ENCODE measurements around the gene ANKRD65.

ANKRD65 gene

GRCh38 chr1:1437033-1437903 lies 16.2 kb upstream of the ANKRD65 start:
- no peaks in the 10 kb centered on the region for H4K20me1 ChIP-seq (ENCODE audit: insufficient read depth)
- H3K4me3 ChIP-seq (IDR thresholded peaks at IDR 0.05; ENCODE audit: insufficient read depth, low read depth, low read length) = no peak overlapping the region
- H2AFZ ChIP-seq (ENCODE audit: low read depth) = no peak overlapping the region
- H3K9ac ChIP-seq = no peak overlapping the region
- H3K27me3 ChIP-seq (ENCODE audit: insufficient read depth, low read depth) = peaks cover 55% of the 10 kb centered on the region
- no peak overlapping the region for H3K4me2 ChIP-seq
- TF ChIP-seq, protein P1, sequence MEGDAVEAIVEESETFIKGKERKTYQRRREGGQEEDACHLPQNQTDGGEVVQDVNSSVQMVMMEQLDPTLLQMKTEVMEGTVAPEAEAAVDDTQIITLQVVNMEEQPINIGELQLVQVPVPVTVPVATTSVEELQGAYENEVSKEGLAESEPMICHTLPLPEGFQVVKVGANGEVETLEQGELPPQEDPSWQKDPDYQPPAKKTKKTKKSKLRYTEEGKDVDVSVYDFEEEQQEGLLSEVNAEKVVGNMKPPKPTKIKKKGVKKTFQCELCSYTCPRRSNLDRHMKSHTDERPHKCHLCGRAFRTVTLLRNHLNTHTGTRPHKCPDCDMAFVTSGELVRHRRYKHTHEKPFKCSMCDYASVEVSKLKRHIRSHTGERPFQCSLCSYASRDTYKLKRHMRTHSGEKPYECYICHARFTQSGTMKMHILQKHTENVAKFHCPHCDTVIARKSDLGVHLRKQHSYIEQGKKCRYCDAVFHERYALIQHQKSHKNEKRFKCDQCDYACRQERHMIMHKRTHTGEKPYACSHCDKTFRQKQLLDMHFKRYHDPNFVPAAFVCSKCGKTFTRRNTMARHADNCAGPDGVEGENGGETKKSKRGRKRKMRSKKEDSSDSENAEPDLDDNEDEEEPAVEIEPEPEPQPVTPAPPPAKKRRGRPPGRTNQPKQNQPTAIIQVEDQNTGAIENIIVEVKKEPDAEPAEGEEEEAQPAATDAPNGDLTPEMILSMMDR (conservative IDR thresholded peaks at IDR 0.05; ENCODE audit: low read depth, low read length) = no peak
- H3K4me1 ChIP-seq (ENCODE audit: low read depth, poor library complexity, severe bottlenecking) = no peaks in the 10 kb centered on the region
- H3K79me2 ChIP-seq (ENCODE audit: insufficient read depth, low read depth) = no peaks in the 10 kb centered on the region
- H3K27ac ChIP-seq = no peak overlapping the region
- H3K36me3 ChIP-seq (ENCODE audit: insufficient read depth) = no peaks in the 10 kb centered on the region

DNA sequence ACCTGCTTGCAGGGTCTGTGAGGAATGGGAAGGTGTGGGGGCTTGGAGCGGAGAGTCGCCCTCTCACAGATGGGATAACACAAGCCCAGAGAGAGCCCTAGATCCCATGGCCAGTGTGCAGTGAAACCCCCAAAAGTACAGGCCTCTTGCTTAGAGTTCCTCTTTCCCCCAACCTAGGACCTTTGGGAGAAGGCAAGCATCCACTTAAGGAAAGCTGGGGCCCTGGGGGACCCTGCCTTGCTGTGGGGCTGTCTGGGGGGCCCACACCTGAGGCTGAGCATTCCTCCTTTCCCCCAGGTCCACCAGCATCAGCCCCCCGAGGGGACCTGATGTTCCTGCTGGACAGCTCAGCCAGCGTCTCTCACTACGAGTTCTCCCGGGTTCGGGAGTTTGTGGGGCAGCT lies 15.6 kb upstream of the ANKRD65 start:
- H3K9ac ChIP-seq = no peak overlapping the region
- TF ChIP-seq, protein P1 (conservative IDR thresholded peaks at IDR 0.05; ENCODE audit: low read depth, low read length) = no peak
- no peaks in the 10 kb centered on the region for H4K20me1 ChIP-seq (ENCODE audit: insufficient read depth)
- no peaks in the 10 kb centered on the region for H3K79me2 ChIP-seq (ENCODE audit: insufficient read depth, low read depth)
- no peak overlapping the region for H3K4me3 ChIP-seq (IDR thresholded peaks at IDR 0.05; ENCODE audit: insufficient read depth, low read depth, low read length)
- H3K4me1 ChIP-seq (ENCODE audit: low read depth, poor library complexity, severe bottlenecking) = no peaks in the 10 kb centered on the region
- H3K27me3 ChIP-seq (ENCODE audit: insufficient read depth, low read depth) = peaks cover 53% of the 10 kb centered on the region
- H2AFZ ChIP-seq (ENCODE audit: low read depth) = no peak overlapping the region
- no peak overlapping the region for H3K4me2 ChIP-seq
- H3K27ac ChIP-seq = no peak overlapping the region
- no peaks in the 10 kb centered on the region for H3K36me3 ChIP-seq (ENCODE audit: insufficient read depth)

GRCh38 chr1:1435911-1436629 lies 15.0 kb upstream of the ANKRD65 start:
- no peak overlapping the region for H3K4me3 ChIP-seq (IDR thresholded peaks at IDR 0.05; ENCODE audit: insufficient read depth, low read depth, low read length)
- H3K27ac ChIP-seq = no peak overlapping the region
- no peaks in the 10 kb centered on the region for H3K36me3 ChIP-seq (ENCODE audit: insufficient read depth)
- H3K27me3 ChIP-seq (ENCODE audit: insufficient read depth, low read depth) = peaks cover 57% of the 10 kb centered on the region
- no peak overlapping the region for H3K4me2 ChIP-seq
- H3K4me1 ChIP-seq (ENCODE audit: low read depth, poor library complexity, severe bottlenecking) = no peaks in the 10 kb centered on the region
- TF ChIP-seq, protein P1 (conservative IDR thresholded peaks at IDR 0.05; ENCODE audit: low read depth, low read length) = no peak
- no peaks in the 10 kb centered on the region for H3K79me2 ChIP-seq (ENCODE audit: insufficient read depth, low read depth)
- no peak overlapping the region for H2AFZ ChIP-seq (ENCODE audit: low read depth)
- no peaks in the 10 kb centered on the region for H4K20me1 ChIP-seq (ENCODE audit: insufficient read depth)
- H3K9ac ChIP-seq = no peak overlapping the region

DNA sequence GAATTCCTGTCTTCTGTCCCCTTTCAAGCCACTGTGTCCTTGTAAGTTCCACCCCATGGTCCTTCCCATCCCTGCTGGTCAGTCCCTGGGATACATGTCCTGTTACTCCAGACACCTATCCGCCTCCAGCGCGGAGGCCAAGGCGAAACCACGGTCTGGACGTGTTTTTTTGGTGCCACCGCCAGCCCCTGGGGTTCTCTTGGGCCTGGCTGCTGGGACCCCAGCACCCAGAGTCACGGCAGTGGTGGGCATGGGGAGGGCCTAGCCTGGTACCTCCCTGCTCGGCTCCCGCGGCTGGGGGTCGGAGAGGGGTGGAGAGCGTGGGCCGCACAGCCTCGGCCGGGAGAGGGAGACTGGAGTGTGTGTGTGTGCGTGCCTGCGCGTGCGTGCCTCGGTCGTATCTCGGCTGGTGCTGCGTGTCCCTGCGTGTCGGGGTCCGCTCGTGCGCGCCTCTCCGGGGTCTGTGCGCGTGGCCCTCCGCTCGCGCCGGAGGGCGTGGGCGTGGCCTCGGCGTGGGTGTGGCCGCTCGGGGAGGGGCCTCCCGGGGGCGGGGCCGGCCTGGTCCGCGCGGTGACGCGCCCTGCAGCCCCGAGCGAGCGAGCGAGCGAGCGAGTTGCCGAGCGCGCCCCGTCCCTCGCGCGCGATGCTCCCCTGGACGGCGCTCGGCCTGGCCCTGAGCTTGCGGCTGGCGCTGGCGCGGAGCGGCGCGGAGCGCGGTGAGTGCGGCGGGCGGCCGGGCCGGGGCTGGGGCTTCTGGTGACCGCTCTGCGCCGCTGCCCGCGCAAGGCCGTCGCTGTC lies 14.2 kb upstream of the ANKRD65 start, which contains the start of gene VWA1:
Gene VWA1 (plus strand): TSS at position 585 of the 798 bp plus-strand sequence. CDS start 59 bp downstream, at position 644.
- Histone ChIP-seq H3K9ac (no peak within 1 kb of the TSS), H3K4me3 (IDR thresholded peaks at IDR 0.05; ENCODE audit: insufficient read depth, low read depth, low read length) (no peak within 1 kb of the TSS), H3K4me2 (no peak within 1 kb of the TSS), H3K4me1 (ENCODE audit: low read depth, poor library complexity, severe bottlenecking) (no peaks in the 10 kb centered on the region), H3K27ac (no peak within 1 kb of the TSS), H3K36me3 (ENCODE audit: insufficient read depth) (no peaks in the 10 kb centered on the region), H3K79me2 (ENCODE audit: insufficient read depth, low read depth) (no peaks in the 10 kb centered on the region), H4K20me1 (ENCODE audit: insufficient read depth) (no peaks in the 10 kb centered on the region), H2AFZ (ENCODE audit: low read depth) (no peak within 1 kb of the TSS), H3K27me3 (ENCODE audit: insufficient read depth, low read depth) (peaks cover 59% of the 10 kb centered on the region)
- TF ChIP-seq, protein P1 (conservative IDR thresholded peaks at IDR 0.05; ENCODE audit: low read depth, low read length) = no peak

All from KMS-11 (cell line).